K562 (cell line): Measurements from ENCODE around the gene PIH1D1. TPM values are rescaled to one million over a fixed set of nuclear protein-coding genes. Genes with fewer than 3 reads are reported as not detected.

Experiments
- ARNT ChIP-seq, 2 experiments: fragments of 450-650 bp; IDR thresholded peaks; 2 replicates each; pipeline ENCODE4 v1.6.1; 2016; ENCODE audit warnings: mild to moderate bottlenecking in 1 of 2
- FOXK1 ChIP-seq: sonication (generic); formaldehyde crosslinking; IDR thresholded peaks from 2 replicates; pipeline ENCODE4 v1.8.0; 2022; ENCODE audit warnings: missing genetic modification reagents, mild to moderate bottlenecking, borderline replicate concordance
- GABPB2 ChIP-seq: fragments of 250-450 bp; sonication (Bioruptor Pico); conservative IDR thresholded peaks from 2 replicates; pipeline ENCODE4 v1.5.1; 2021; ENCODE audit warnings: mild to moderate bottlenecking
- HNRNPUL1 ChIP-seq: fragments of 200-400 bp; formaldehyde crosslinking; IDR thresholded peaks from 2 replicates; pipeline ENCODE4 v1.6.1; 2017; ENCODE audit warnings: low read length
- KAT2B ChIP-seq: IDR thresholded peaks from one replicate; pipeline ENCODE4 v1.6.1; 2012; ENCODE audit warnings: low read depth, mild to moderate bottlenecking, control low read depth, inconsistent platforms, low read length, moderate library complexity
- NR4A1 ChIP-seq, 2 experiments: fragments of 250-450 bp in 1 of 2; fragments of 450-650 bp in 1 of 2; sonication (Bioruptor Pico) in 1 of 2; IDR thresholded peaks; 2 replicates each; pipeline versions ENCODE4 v1.4.0 to v1.6.1; 2016 to 2020; ENCODE audit warnings: mild to moderate bottlenecking in 2 of 2, missing compliant biosample characterization in 1 of 2, missing genetic modification characterization in 1 of 2, moderate library complexity in 1 of 2
- TAF7 ChIP-seq: fragments of 450-650 bp; IDR thresholded peaks from 2 replicates; pipeline ENCODE4 v1.6.1; 2016; ENCODE audit warnings: missing genetic modification characterization, missing compliant biosample characterization
- TOE1 ChIP-seq, 2 experiments: fragments of 450-650 bp in 1 of 2; sonication (generic) in 1 of 2; formaldehyde crosslinking in 1 of 2; IDR thresholded peaks; 2 replicates each; pipeline versions ENCODE4 v1.7.1 to v1.8.0; 2016 to 2022; ENCODE audit warnings: borderline replicate concordance in 2 of 2, mild to moderate bottlenecking in 2 of 2, antibody characterized with exemption in 1 of 2, inconsistent platforms in 1 of 2, low read depth in 1 of 2, missing genetic modification reagents in 1 of 2, moderate library complexity in 1 of 2
- ZNF175 ChIP-seq: fragments of 200-800 bp; sonication (Bioruptor generic); IDR thresholded peaks from 2 replicates; pipeline ENCODE4 v1.6.1; 2016; ENCODE audit warnings: low read depth, mild to moderate bottlenecking, missing genetic modification characterization, missing compliant biosample characterization
- ZNF224 ChIP-seq: sonication (generic); formaldehyde crosslinking; IDR thresholded peaks from 2 replicates; pipeline ENCODE4 v1.8.0; 2022; ENCODE audit warnings: mild to moderate bottlenecking, missing genetic modification reagents
- ZNF24 ChIP-seq: fragments of 450-650 bp; IDR thresholded peaks from 2 replicates; pipeline ENCODE4 v1.6.1; 2016
- ZNF253 ChIP-seq: fragments of 250-450 bp; sonication (Bioruptor Pico); conservative IDR thresholded peaks from 2 replicates; pipeline ENCODE4 v1.6.1; 2021; ENCODE audit warnings: mild to moderate bottlenecking
- ZNF444 ChIP-seq: fragments of 250-450 bp; sonication (Bioruptor Pico); IDR thresholded peaks from 2 replicates; pipeline ENCODE4 v1.4.0; 2020; ENCODE audit warnings: mild to moderate bottlenecking, moderate library complexity
- ZNF561 ChIP-seq: fragments of 450-650 bp; formaldehyde crosslinking; conservative IDR thresholded peaks from 2 replicates; pipeline ENCODE4 v1.4.0; 2020; ENCODE audit warnings: mild to moderate bottlenecking, moderate library complexity
- ZNF668 ChIP-seq: fragments of 250-450 bp; sonication (Bioruptor Pico); IDR thresholded peaks from 2 replicates; pipeline ENCODE4 v1.8.0; 2022; ENCODE audit warnings: mild to moderate bottlenecking, inconsistent platforms
- ZNF696 ChIP-seq: fragments of 250-450 bp; sonication (Bioruptor Pico); conservative IDR thresholded peaks from 2 replicates; pipeline ENCODE4 v1.4.0; 2020; ENCODE audit warnings: mild to moderate bottlenecking, moderate library complexity
- polyA plus RNA-seq, 8 experiments: library from polyadenylated mRNA; depleted of rRNA in 4 of 8; stranded (reverse) in 5 of 8; unstranded in 3 of 8; fragments of >200 nt; fragmentation: Nextera tagmentation in 2 of 8; fragmentation: Illumina TruSeq in 1 of 8; extraction: Ambion mirVana in 2 of 8; extraction: Trizol in 1 of 8; gene quantifications; 2 replicates each; pipeline versions ENCODE4 v1.2.1 to v1.2.3, GENCODE V29; 2011 to 2014; ENCODE audit warnings: inconsistent platforms in 1 of 8, missing spikeins in 1 of 8
- total RNA-seq, 7 experiments: library from RNA; depleted of rRNA in 6 of 7; stranded (reverse); fragments of >200 nt in 6 of 7; fragmentation: Illumina TruSeq in 2 of 7; extraction: Trizol in 2 of 7; gene quantifications; 2 replicates each; pipeline versions ENCODE4 v1.2.1 to v1.2.3, GENCODE V29; 2011 to 2021; ENCODE audit warnings: low replicate concordance in 1 of 7
- TF ChIP-seq, protein P1 (sequence below): sonication (generic); formaldehyde crosslinking; IDR thresholded peaks from 2 replicates; pipeline ENCODE4 v1.8.1; 2023; ENCODE audit warnings: missing genetic modification reagents, mild to moderate bottlenecking, borderline replicate concordance
- TF ChIP-seq, protein P2 (sequence below): sonication (generic); formaldehyde crosslinking; IDR thresholded peaks from 2 replicates; pipeline ENCODE4 v1.8.0; 2022; ENCODE audit warnings: mild to moderate bottlenecking, missing genetic modification reagents, borderline replicate concordance
- TF ChIP-seq, protein P3 (sequence below): fragments of 200-800 bp; sonication (Bioruptor generic); IDR thresholded peaks from 2 replicates; pipeline ENCODE4 v1.6.1; 2017; ENCODE audit warnings: missing genetic modification characterization, missing compliant biosample characterization

Gene PIH1D1
- total and polyA plus RNA-seq, 9 of the 15 experiments (the other 6 are each of a cell fraction or from before 2014, with no cell fraction given): 26.5 to 224 (median 137) TPM

DNA sequence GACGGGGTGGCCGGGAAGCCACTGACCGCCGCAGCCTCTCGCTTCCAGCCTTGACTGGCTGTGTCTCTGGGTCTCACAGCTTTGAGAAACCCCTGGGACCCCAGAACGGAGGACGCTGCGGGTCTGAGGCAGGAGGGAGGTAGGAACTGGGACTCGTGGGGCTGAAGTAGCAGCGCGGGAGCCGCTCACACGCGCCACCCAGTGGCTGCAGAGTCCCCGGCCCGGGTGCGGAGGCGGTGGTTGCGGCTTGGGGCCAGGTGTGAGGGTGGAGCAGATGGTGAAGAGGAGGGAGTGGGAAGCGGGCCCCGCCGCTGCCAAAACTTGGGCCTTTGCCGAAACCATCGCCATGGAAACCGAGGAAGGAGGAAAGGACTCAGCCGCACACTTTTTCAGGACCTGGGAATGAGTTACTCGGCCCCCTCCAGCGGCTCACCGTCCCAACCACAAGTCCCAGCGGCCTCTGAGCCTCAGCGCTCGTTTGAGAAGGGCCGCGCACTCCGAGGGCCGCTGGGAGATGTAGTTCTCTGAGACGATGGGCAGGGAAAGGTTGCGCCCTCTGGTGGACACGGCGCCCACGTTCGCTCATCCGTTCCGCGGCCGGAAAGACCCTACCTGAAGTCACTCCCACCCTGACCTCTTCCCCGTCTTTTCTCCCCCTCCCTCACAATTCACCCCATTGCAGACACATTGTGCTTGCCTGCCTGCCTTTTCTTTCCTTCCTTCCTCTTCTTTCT, 8.1 kb downstream of the PIH1D1 start (continued):
- TF ChIP-seq, protein P1, sequence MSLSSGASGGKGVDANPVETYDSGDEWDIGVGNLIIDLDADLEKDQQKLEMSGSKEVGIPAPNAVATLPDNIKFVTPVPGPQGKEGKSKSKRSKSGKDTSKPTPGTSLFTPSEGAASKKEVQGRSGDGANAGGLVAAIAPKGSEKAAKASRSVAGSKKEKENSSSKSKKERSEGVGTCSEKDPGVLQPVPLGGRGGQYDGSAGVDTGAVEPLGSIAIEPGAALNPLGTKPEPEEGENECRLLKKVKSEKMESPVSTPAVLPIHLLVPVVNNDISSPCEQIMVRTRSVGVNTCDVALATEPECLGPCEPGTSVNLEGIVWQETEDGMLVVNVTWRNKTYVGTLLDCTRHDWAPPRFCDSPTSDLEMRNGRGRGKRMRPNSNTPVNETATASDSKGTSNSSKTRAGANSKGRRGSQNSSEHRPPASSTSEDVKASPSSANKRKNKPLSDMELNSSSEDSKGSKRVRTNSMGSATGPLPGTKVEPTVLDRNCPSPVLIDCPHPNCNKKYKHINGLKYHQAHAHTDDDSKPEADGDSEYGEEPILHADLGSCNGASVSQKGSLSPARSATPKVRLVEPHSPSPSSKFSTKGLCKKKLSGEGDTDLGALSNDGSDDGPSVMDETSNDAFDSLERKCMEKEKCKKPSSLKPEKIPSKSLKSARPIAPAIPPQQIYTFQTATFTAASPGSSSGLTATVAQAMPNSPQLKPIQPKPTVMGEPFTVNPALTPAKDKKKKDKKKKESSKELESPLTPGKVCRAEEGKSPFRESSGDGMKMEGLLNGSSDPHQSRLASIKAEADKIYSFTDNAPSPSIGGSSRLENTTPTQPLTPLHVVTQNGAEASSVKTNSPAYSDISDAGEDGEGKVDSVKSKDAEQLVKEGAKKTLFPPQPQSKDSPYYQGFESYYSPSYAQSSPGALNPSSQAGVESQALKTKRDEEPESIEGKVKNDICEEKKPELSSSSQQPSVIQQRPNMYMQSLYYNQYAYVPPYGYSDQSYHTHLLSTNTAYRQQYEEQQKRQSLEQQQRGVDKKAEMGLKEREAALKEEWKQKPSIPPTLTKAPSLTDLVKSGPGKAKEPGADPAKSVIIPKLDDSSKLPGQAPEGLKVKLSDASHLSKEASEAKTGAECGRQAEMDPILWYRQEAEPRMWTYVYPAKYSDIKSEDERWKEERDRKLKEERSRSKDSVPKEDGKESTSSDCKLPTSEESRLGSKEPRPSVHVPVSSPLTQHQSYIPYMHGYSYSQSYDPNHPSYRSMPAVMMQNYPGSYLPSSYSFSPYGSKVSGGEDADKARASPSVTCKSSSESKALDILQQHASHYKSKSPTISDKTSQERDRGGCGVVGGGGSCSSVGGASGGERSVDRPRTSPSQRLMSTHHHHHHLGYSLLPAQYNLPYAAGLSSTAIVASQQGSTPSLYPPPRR: peak; percentile 26; the same call in 1 of the 2 replicates
- TF ChIP-seq KAT2B (no peak), TAF7 (tag) (no peak), ZNF668 (CRISPR knock-in tag) (no peak), FOXK1 (no peak; the same call in 1 of the 2 replicates), ZNF175 (CRISPR knock-in tag) (peak; percentile 90; the same call in 1 of the 2 replicates), ZNF224 (CRISPR knock-in tag) (no peak), GABPB2 (CRISPR knock-in tag) (no peak), ZNF444 (no peak), ZNF696 (CRISPR knock-in tag) (no peak), ZNF561 (CRISPR knock-in tag) (no peak), ARNT (IDR thresholded peaks at IDR 0.05) (0 out of 4 replicates have a peak, but pooled peaks of 1 of the 2 experiments have one; percentile 29), ZNF24 (no peak), HNRNPUL1 (no peak), TOE1 (IDR thresholded peaks at IDR 0.05; ENCODE audit: borderline replicate concordance) (peak; percentile 76; the same call in 1 of the 2 replicates), TOE1 (CRISPR knock-in tag; IDR thresholded peaks at IDR 0.05; ENCODE audit: borderline replicate concordance, low read depth) (0 out of 2 replicates have a peak, but pooled peaks have one; percentile 56), ZNF253 (no peak), NR4A1 (CRISPR knock-in tag; IDR thresholded peaks at IDR 0.05) (no peak), NR4A1 (tag; IDR thresholded peaks at IDR 0.05) (0 out of 2 replicates have a peak, but pooled peaks have one; percentile 36)
- TF ChIP-seq, protein P2, sequence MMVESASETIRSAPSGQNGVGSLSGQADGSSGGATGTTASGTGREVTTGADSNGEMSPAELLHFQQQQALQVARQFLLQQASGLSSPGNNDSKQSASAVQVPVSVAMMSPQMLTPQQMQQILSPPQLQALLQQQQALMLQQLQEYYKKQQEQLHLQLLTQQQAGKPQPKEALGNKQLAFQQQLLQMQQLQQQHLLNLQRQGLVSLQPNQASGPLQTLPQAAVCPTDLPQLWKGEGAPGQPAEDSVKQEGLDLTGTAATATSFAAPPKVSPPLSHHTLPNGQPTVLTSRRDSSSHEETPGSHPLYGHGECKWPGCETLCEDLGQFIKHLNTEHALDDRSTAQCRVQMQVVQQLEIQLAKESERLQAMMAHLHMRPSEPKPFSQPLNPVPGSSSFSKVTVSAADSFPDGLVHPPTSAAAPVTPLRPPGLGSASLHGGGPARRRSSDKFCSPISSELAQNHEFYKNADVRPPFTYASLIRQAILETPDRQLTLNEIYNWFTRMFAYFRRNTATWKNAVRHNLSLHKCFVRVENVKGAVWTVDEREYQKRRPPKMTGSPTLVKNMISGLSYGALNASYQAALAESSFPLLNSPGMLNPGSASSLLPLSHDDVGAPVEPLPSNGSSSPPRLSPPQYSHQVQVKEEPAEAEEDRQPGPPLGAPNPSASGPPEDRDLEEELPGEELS (CRISPR knock-in tag): no peak
- TF ChIP-seq, protein P3, sequence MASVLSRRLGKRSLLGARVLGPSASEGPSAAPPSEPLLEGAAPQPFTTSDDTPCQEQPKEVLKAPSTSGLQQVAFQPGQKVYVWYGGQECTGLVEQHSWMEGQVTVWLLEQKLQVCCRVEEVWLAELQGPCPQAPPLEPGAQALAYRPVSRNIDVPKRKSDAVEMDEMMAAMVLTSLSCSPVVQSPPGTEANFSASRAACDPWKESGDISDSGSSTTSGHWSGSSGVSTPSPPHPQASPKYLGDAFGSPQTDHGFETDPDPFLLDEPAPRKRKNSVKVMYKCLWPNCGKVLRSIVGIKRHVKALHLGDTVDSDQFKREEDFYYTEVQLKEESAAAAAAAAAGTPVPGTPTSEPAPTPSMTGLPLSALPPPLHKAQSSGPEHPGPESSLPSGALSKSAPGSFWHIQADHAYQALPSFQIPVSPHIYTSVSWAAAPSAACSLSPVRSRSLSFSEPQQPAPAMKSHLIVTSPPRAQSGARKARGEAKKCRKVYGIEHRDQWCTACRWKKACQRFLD (CRISPR knock-in tag): peak; percentile 88
